Measurements from ENCODE around the gene RETREG3. TPM values are rescaled to one million over a fixed set of nuclear protein-coding genes. Genes with fewer than 3 reads are reported as not detected.
"Not testable (repeated sequence)": the region's sequence is repeated elsewhere in the genome, so short reads cannot be mapped to it uniquely, and the experiment has no call there.

The RETREG3 gene
- total and polyA plus RNA-seq, 2 experiments from 2014 or later = 36.3 to 55.3 TPM

GRCh38 chr17:42554250-42555121, 54.7 kb downstream of the RETREG3 start:
- peak overlapping the region; percentile 98 for H3K4me2 ChIP-seq
- WGBS (ENCODE audit: low lambda C conversion rate, missing lambda C conversion rate) = 3% methylated on average over 72 of the region's 82 CpGs
- no peak for TF ChIP-seq CTCF (IDR thresholded peaks at IDR 0.05; ENCODE audit: poor library complexity)
- no peak for TF ChIP-seq EZH2 (IDR thresholded peaks at IDR 0.05; ENCODE audit: borderline replicate concordance)
- no peak for TF ChIP-seq EZH2phosphoT487 (IDR thresholded peaks at IDR 0.05; ENCODE audit: low read depth, severe bottlenecking, unreplicated experiment)
- peak overlapping the region; percentile 77 for H3K4me3 ChIP-seq
- peaks cover 26% of the 10 kb centered on the region for H3K79me2 ChIP-seq
- no peaks in the 10 kb centered on the region for H3K9me3 ChIP-seq (ENCODE audit: low read depth)
- DNase-seq (ENCODE audit: low spot score) = peak; percentile 92
- peaks cover 13% of the 10 kb centered on the region for H3K4me1 ChIP-seq (ENCODE audit: insufficient read depth)
- peak overlapping the region; percentile 96 for H3K27ac ChIP-seq
- no peaks in the 10 kb centered on the region for H4K20me1 ChIP-seq (ENCODE audit: insufficient read depth, poor library complexity, severe bottlenecking)
- H3K9me2 ChIP-seq (replicated peaks; ENCODE audit: insufficient read depth) = no peaks in the 10 kb centered on the region
- no peaks in the 10 kb centered on the region for H3K36me3 ChIP-seq (replicated peaks; ENCODE audit: insufficient read depth, low read depth)
- H2AFZ ChIP-seq = peak overlapping the region; percentile 74
- H3K27me3 ChIP-seq = no peaks in the 10 kb centered on the region

DNA sequence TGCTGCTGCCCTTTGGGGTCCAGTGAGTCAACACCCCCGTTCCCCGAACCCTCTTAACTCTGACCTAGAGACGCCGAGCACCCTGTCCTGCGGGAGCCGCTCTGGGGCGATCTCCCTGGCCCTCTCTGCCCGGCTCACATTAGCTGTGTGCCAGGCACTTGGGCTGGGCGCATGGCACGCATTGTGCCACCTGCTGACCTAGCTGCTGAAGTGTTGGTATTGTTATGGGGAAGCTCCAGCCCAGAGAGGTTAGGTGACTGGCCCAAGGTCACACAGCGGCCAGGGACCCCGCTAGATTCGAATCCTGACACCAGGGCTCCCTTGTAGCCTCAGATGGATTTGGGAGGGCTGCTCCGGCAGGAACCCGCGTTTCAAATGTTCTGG, 55.3 kb downstream of the RETREG3 start:
- no peaks in the 10 kb centered on the region for H3K9me2 ChIP-seq (replicated peaks; ENCODE audit: insufficient read depth)
- H3K4me1 ChIP-seq (ENCODE audit: insufficient read depth) = peaks cover 15% of the 10 kb centered on the region
- WGBS (ENCODE audit: low lambda C conversion rate, missing lambda C conversion rate) = 66% methylated on average over 16 of the region's 16 CpGs
- peak overlapping the region; percentile 74 for H2AFZ ChIP-seq
- no peaks in the 10 kb centered on the region for H3K36me3 ChIP-seq (replicated peaks; ENCODE audit: insufficient read depth, low read depth)
- no peak for DNase-seq (ENCODE audit: low spot score)
- TF ChIP-seq CTCF (IDR thresholded peaks at IDR 0.05; ENCODE audit: poor library complexity) (no peak), EZH2phosphoT487 (IDR thresholded peaks at IDR 0.05; ENCODE audit: low read depth, severe bottlenecking, unreplicated experiment) (no peak), EZH2 (IDR thresholded peaks at IDR 0.05; ENCODE audit: borderline replicate concordance) (no peak)
- peaks cover 26% of the 10 kb centered on the region for H3K79me2 ChIP-seq
- no peaks in the 10 kb centered on the region for H3K27me3 ChIP-seq
- H4K20me1 ChIP-seq (ENCODE audit: insufficient read depth, poor library complexity, severe bottlenecking) = no peaks in the 10 kb centered on the region
- peak overlapping the region; percentile 96 for H3K27ac ChIP-seq
- no peaks in the 10 kb centered on the region for H3K9me3 ChIP-seq (ENCODE audit: low read depth)
- peak overlapping the region; percentile 77 for H3K4me3 ChIP-seq
- peak overlapping the region; percentile 98 for H3K4me2 ChIP-seq

DNA sequence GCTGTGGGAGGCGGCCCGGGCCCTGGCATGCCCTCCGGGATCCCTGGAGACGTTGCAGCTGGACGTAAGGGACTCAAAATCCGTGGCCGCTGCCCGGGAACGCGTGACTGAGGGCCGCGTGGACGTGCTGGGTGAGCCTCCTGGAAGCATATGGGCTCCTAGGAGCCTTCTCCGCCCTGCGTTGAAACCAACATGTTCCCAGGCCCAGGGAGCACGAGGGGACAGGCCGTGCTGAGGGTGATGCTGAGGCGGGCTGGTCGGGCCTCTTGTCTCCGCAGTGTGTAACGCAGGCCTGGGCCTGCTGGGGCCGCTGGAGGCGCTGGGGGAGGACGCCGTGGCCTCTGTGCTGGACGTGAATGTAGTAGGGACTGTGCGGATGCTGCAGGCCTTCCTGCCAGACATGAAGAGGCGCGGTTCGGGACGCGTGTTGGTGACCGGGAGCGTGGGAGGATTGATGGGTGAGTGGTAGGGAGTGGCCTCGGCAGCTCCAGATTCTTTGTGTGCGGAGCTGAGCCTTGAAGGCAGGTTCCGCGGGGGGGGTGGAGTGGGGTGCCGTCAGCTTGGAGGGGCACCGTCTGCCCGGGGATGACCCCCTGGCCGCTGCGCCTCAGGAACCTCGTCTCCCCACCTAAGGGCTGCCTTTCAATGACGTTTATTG, 55.9 kb downstream of the RETREG3 start:
- WGBS (ENCODE audit: low lambda C conversion rate, missing lambda C conversion rate) = 89% methylated on average over 36 of the region's 45 CpGs
- H2AFZ ChIP-seq = no peak overlapping the region
- H3K4me1 ChIP-seq (ENCODE audit: insufficient read depth) = peaks cover 20% of the 10 kb centered on the region
- no peaks in the 10 kb centered on the region for H3K27me3 ChIP-seq
- peaks cover 26% of the 10 kb centered on the region for H3K79me2 ChIP-seq
- TF ChIP-seq EZH2phosphoT487 (IDR thresholded peaks at IDR 0.05; ENCODE audit: low read depth, severe bottlenecking, unreplicated experiment) (no peak), EZH2 (IDR thresholded peaks at IDR 0.05; ENCODE audit: borderline replicate concordance) (no peak), CTCF (IDR thresholded peaks at IDR 0.05; ENCODE audit: poor library complexity) (no peak)
- H3K36me3 ChIP-seq (replicated peaks; ENCODE audit: insufficient read depth, low read depth) = no peaks in the 10 kb centered on the region
- H3K4me2 ChIP-seq = peak overlapping the region; percentile 98
- H3K9me2 ChIP-seq (replicated peaks; ENCODE audit: insufficient read depth) = no peaks in the 10 kb centered on the region
- H3K9me3 ChIP-seq (ENCODE audit: low read depth) = no peaks in the 10 kb centered on the region
- no peak overlapping the region for H3K4me3 ChIP-seq
- no peaks in the 10 kb centered on the region for H4K20me1 ChIP-seq (ENCODE audit: insufficient read depth, poor library complexity, severe bottlenecking)
- no peak overlapping the region for H3K27ac ChIP-seq
- DNase-seq (ENCODE audit: low spot score) = no peak

DNA sequence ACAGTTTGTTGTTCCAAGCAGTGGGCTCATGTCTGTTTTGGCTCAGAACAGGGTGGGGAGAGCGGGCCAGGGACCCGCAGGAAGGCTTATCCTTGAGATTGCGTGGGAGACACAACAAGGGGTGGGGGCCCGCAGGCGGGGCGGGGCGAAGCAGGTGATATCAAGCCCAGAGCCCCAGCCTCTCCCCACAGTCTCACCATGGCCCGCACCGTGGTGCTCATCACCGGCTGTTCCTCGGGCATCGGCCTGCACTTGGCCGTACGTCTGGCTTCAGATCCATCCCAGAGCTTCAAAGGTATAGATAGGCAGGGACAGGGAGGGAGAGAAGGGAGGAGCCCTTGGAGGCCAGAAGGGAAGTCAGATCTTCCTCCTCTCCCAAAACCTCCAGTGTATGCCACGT, 56.4 kb downstream of the RETREG3 start, which contains the start of gene HSD17B1:
HSD17B1 (plus strand) TSS at position 188 of the 400 bp plus-strand sequence; CDS start at position 199, 11 bp downstream.
- H3K36me3 ChIP-seq (replicated peaks; ENCODE audit: insufficient read depth, low read depth); DNase-seq (ENCODE audit: low spot score); H4K20me1 ChIP-seq (ENCODE audit: insufficient read depth, poor library complexity, severe bottlenecking); H2AFZ ChIP-seq; H3K9me3 ChIP-seq (ENCODE audit: low read depth); H3K4me3 ChIP-seq; H3K27me3 ChIP-seq; H3K9me2 ChIP-seq (replicated peaks; ENCODE audit: insufficient read depth): not testable (repeated sequence)
- peak within 1 kb of the TSS; percentile 96 for H3K27ac ChIP-seq
- H3K4me2 ChIP-seq = peak within 1 kb of the TSS; percentile 98
- H3K79me2 ChIP-seq = peaks cover 26% of the 10 kb centered on the region
- peaks cover 20% of the 10 kb centered on the region for H3K4me1 ChIP-seq (ENCODE audit: insufficient read depth)
- 97% methylated on average over 9 of the region's 15 CpGs for WGBS (ENCODE audit: low lambda C conversion rate, missing lambda C conversion rate)

Data from hepatocyte (in vitro differentiated cells).